GM18505 (cell line): ENCODE data around the gene NHLRC1.
A peak's percentile ranks its signal among the peaks of the same experiment; 100 is the strongest.

Experiments used
- ATAC-seq: cut with Tn5 transposase; IDR thresholded peaks from one replicate; pipeline ENCODE4 v1.9.1; 2021; ENCODE audit not compliant: unreplicated experiment
- POLR2A ChIP-seq: IDR thresholded peaks from 4 replicates; pipeline ENCODE4 v1.6.1; 2011; ENCODE audit warnings: borderline replicate concordance; ENCODE audit not compliant: insufficient read depth, insufficient read length; ENCODE audit errors: extremely low read depth

The NHLRC1 gene

DNA sequence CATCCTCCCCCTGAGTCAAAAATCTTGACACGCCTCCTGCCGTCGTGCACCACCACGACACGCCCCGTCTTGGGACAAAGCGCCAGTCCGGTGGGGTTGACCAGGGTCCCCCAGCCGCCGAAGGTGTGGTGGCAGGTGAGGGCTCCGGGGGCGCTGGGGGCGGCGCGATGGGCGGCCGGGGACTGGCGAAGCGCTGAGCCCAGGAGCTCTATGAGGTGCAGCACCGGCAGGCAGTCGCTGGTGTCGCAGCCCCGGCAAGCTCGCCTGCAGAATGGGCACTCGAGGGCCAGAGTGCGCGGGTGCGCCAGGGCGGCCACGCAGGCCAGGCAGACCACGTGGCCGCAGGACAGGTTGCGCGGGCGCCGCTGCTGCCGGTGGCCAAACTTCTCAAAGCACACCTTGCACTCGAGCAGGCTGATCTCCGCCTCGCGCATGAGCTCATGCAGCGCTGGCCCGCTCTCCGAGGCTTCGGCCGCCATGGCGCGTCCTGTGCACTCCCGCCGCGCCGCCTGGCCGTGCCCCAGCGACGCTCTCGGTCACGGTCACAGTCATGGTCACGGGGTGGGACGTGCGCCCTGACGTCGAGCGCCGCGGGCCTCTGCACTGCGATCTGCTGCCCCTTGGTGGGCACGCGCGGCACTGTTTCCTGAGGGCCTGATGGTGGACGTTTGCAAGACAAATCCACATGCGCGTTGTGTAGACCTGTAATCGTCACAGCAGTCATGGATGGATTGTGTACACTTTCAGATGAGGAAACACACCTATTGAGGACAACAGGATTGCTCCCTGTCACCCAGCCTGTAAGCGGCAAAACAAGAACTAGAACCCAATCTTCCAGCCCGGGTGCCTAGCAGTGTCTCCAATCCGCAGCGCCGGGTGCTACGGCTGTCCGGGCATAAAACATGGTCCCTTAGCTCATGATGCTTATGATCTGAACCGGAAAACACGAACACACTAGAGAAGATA, at the start of gene NHLRC1:
TSS of gene NHLRC1 (minus strand) at position 550 of the 966 bp plus-strand sequence. CDS start at position 479, 71 bp downstream.
- peak; percentile 41 for TF ChIP-seq POLR2A
- peak; percentile 97 for ATAC-seq

DNA sequence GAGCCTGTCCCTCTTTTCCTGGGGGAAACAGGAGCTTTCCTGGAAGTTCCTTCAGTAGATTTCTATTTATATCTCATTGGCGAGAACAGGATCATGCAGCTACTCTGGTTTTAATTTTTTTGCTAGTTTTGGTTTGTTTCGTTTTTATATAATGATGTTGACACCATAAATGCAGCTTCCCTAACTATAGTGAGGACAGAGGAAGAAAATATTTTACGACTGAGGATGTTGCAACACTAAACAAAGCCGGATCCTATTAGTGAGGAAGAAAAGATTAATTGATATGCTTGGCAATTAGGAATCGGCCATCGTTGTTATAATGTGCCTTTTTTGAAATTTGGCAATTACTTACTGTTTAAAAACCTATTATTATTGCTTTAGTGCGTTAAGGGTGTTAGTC, 49.4 kb upstream of the NHLRC1 start:
- ATAC-seq: no peak
- no peak for TF ChIP-seq POLR2A

- TF ChIP-seq POLR2A: no peak
- ATAC-seq: no peak
Observed at GRCh38 chr6:18168264-18168663, 45.8 kb upstream of the NHLRC1 start.

DNA sequence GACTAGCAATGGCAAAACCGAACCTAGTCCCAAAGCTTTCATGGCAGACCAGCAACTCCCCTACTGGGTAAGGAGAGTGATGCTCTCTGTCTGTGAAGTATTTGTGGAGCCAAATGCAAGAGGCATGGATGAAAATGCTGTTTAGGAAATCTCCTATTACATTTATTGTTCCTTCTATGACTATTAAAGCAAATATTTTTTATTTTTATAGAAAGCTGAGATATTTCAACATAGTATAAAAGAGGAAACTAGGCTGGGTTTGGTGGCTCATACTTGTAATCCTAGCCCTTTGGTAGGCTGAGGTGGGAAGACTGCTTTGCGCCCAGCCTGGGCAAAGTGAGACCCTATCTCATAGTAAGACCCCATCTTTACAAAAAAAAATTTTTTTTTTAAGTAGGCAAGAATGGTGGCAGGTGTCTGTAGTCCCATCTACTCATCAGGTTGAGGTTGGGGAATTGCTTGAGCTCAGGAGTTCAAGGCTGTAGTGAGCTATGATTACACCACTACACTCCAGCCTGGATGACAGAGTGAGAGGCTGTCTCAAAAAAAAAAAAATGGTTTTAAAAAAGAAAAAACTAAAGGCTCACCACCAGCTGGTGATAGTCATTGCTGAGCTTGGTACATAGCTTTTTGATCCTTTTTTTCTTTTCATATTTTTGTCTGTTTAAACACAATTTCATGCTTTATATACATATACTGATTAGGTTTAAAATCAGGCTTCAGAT, 44.0 kb upstream of the NHLRC1 start:
- no peak for ATAC-seq
- no peak for TF ChIP-seq POLR2A

- ATAC-seq: no peak
Observed at GRCh38 chr6:18165751-18166150, 43.3 kb upstream of the NHLRC1 start.

DNA sequence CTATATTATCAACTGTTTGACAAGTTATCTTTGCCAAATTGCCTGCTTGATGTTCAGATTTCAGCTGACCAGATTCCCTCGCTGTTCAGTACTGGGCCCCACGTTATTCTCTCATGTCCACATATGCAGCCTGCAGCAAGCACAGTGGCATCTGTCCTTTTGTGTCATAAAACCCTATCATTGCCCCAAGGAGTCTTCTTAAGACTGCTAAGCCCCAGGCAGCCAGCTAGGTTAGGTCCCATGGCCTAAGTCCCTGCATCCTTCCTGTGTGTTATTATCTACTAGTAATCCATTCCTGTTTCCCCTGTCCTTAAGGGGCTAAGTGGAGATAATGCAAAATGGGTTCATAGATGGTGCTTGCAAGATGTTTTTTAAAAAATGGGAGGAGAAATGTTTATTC, 39.9 kb upstream of the NHLRC1 start:
- TF ChIP-seq POLR2A: no peak
- ATAC-seq: no peak

More at GRCh38 chr6:18165751-18166150, 43.3 kb upstream of the NHLRC1 start:
- no peak for TF ChIP-seq POLR2A

DNA sequence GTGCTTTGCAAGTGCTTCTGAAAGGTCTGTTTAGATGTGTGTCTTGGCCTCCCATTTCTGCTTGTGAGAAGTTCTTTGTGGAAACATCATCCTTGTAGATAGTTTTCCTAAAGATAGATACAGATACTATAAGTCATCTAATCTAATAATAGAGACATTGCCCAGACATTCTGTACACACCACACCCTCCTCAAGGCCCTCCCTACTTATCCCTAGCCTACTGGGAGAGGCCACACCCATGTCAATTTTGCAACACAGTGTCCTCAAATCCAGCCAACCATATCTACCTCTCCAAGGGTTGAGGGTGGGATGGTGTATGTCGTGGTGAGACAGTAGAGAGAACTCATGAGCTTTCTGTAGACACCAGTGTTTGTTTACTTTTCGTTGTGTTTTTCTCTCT, 39.0 kb upstream of the NHLRC1 start:
- no peak for ATAC-seq
- no peak for TF ChIP-seq POLR2A

GRCh38 chr6:18160911-18161310, 38.4 kb upstream of the NHLRC1 start:
- TF ChIP-seq POLR2A: no peak

GRCh38 chr6:18155864-18156421, 33.5 kb upstream of the NHLRC1 start:
- TF ChIP-seq POLR2A: no peak
- peak; percentile 39 for ATAC-seq

More at GRCh38 chr6:18160911-18161310, 38.4 kb upstream of the NHLRC1 start:
- ATAC-seq: no peak

GRCh38 chr6:18155150-18155863, 32.8 kb upstream of the NHLRC1 start, which contains the start of gene KDM1B:
KDM1B (plus strand) TSS chr6:18155422; CDS start chr6:18159896, 4,474 bp downstream.
- ATAC-seq: peak; percentile 84
- peak; percentile 56 for TF ChIP-seq POLR2A

GRCh38 chr6:18154507-18155149, 32.2 kb upstream of the NHLRC1 start, which contains the start of gene TPMT:
TPMT (minus strand) TSS chr6:18155077; CDS start chr6:18149127, 5,950 bp downstream.
- peak; percentile 53 for ATAC-seq
- peak; percentile 50 for TF ChIP-seq POLR2A

GRCh38 chr6:18153311-18153703, 30.8 kb upstream of the NHLRC1 start:
- ATAC-seq: no peak
- no peak for TF ChIP-seq POLR2A
